ENCODE measurements around the gene SORCS2. TPM values are rescaled to one million over a fixed set of nuclear protein-coding genes. Genes with fewer than 3 reads are reported as not detected.
A peak's percentile ranks its signal among the peaks of the same experiment; 100 is the strongest.

The SORCS2 gene
- total RNA-seq, 1 donor from 2014 or later, result 10.9 TPM

- peak; percentile 62 for TF ChIP-seq CTCF (IDR thresholded peaks at IDR 0.05)
- Mint-ChIP-seq H3K36me3 (ENCODE audit: low read depth) (no peaks in the 10 kb centered on the region), H3K27ac (ENCODE audit: unreplicated experiment) (no peak overlapping the region)
Observed at GRCh38 chr4:7151668-7152227, 40.6 kb upstream of the SORCS2 start.

GRCh38 chr4:7153711-7154110, 38.6 kb upstream of the SORCS2 start:
- H3K27me3 Mint-ChIP-seq (ENCODE audit: low read depth), result peaks cover 64% of the 10 kb centered on the region
- no peaks in the 10 kb centered on the region for H3K36me3 Mint-ChIP-seq (ENCODE audit: low read depth)
- peaks cover 22% of the 10 kb centered on the region for H3K4me1 Mint-ChIP-seq (ENCODE audit: low read depth)
- H3K9me3 Mint-ChIP-seq (ENCODE audit: low read depth), result no peaks in the 10 kb centered on the region
- TF ChIP-seq CTCF (IDR thresholded peaks at IDR 0.05), result no peak
- DNase-seq (ENCODE audit: low spot score), result peak; percentile 53
- no peak overlapping the region for H3K27ac Mint-ChIP-seq (ENCODE audit: unreplicated experiment)
- no peak overlapping the region for H3K4me3 Mint-ChIP-seq (ENCODE audit: unreplicated experiment)

More at GRCh38 chr4:7151668-7152227, 40.6 kb upstream of the SORCS2 start:
- no peaks in the 10 kb centered on the region for H3K9me3 Mint-ChIP-seq (ENCODE audit: low read depth)
- no peak overlapping the region for H3K4me3 Mint-ChIP-seq (ENCODE audit: unreplicated experiment)
- H3K27me3 Mint-ChIP-seq (ENCODE audit: low read depth), result peaks cover 61% of the 10 kb centered on the region
- no peak for DNase-seq (ENCODE audit: low spot score)
- H3K4me1 Mint-ChIP-seq (ENCODE audit: low read depth), result peaks cover 15% of the 10 kb centered on the region

GRCh38 chr4:7154351-7154981, 37.9 kb upstream of the SORCS2 start:
- Mint-ChIP-seq H3K4me1 (ENCODE audit: low read depth) (peaks cover 22% of the 10 kb centered on the region), H3K36me3 (ENCODE audit: low read depth) (no peaks in the 10 kb centered on the region), H3K4me3 (ENCODE audit: unreplicated experiment) (no peak overlapping the region), H3K9me3 (ENCODE audit: low read depth) (no peaks in the 10 kb centered on the region), H3K27ac (ENCODE audit: unreplicated experiment) (no peak overlapping the region), H3K27me3 (ENCODE audit: low read depth) (peaks cover 64% of the 10 kb centered on the region)
- TF ChIP-seq CTCF (IDR thresholded peaks at IDR 0.05), result no peak
- peak; percentile 68 for DNase-seq (ENCODE audit: low spot score)

- no peaks in the 10 kb centered on the region for H3K9me3 Mint-ChIP-seq (ENCODE audit: low read depth)
- no peaks in the 10 kb centered on the region for H3K36me3 Mint-ChIP-seq (ENCODE audit: low read depth)
- no peak overlapping the region for H3K27ac Mint-ChIP-seq (ENCODE audit: unreplicated experiment)
- no peak for TF ChIP-seq CTCF (IDR thresholded peaks at IDR 0.05)
- peaks cover 61% of the 10 kb centered on the region for H3K27me3 Mint-ChIP-seq (ENCODE audit: low read depth)
- H3K4me3 Mint-ChIP-seq (ENCODE audit: unreplicated experiment), result no peak overlapping the region
- H3K4me1 Mint-ChIP-seq (ENCODE audit: low read depth), result peaks cover 24% of the 10 kb centered on the region
- peak; percentile 66 for DNase-seq (ENCODE audit: low spot score)
Observed at GRCh38 chr4:7155590-7156071, 36.7 kb upstream of the SORCS2 start.

- Mint-ChIP-seq H3K27ac (ENCODE audit: unreplicated experiment) (peak overlapping the region; percentile 17), H3K9me3 (ENCODE audit: low read depth) (no peaks in the 10 kb centered on the region), H3K4me1 (ENCODE audit: low read depth) (peaks cover 31% of the 10 kb centered on the region), H3K36me3 (ENCODE audit: low read depth) (no peaks in the 10 kb centered on the region), H3K27me3 (ENCODE audit: low read depth) (peaks cover 54% of the 10 kb centered on the region), H3K4me3 (ENCODE audit: unreplicated experiment) (no peak overlapping the region)
- no peak for TF ChIP-seq CTCF (IDR thresholded peaks at IDR 0.05)
- no peak for DNase-seq (ENCODE audit: low spot score)
Observed at GRCh38 chr4:7156328-7156727, 36.0 kb upstream of the SORCS2 start.

Measured in chondrocyte (in vitro differentiated cells).